Liver (tissue), 3 donors: ENCODE measurements around the gene NUP50.

Experiments
- CTCF ChIP-seq: fragments of 150-350 bp; IDR thresholded peaks from 2 replicates; pipeline ENCODE4 v1.5.1; 2017; ENCODE audit warnings: improper control_type of control experiment, low read depth, low read length; ENCODE audit not compliant: missing input control
- FOXA1 ChIP-seq: IDR thresholded peaks from 2 replicates; pipeline ENCODE4 v1.6.1; 2016; ENCODE audit warnings: antibody characterized with exemption
- HNF4A ChIP-seq, 2 donors: conservative IDR thresholded peaks; 2 replicates each; pipeline ENCODE4 v1.6.1; 2016; ENCODE audit warnings: antibody characterized with exemption in 2 of 2, mild to moderate bottlenecking in 2 of 2
- JUND ChIP-seq, 2 donors: IDR thresholded peaks; 2 replicates each; pipeline ENCODE4 v1.6.1; 2016; ENCODE audit warnings: antibody characterized with exemption in 2 of 2
- RAD21 ChIP-seq, 2 donors: IDR thresholded peaks; 2 replicates each; pipeline ENCODE4 v1.6.1; 2016; ENCODE audit warnings: antibody characterized with exemption in 2 of 2, mild to moderate bottlenecking in 2 of 2
- YY1 ChIP-seq: IDR thresholded peaks from 2 replicates; pipeline ENCODE4 v1.6.1; 2016; ENCODE audit warnings: antibody characterized with exemption, mild to moderate bottlenecking
- donor health status: healthy.
- donor health status: healthy.

GRCh38 chr22:45192701-45193187 lies 29.0 kb downstream of the NUP50 start:
- TF ChIP-seq RAD21 (IDR thresholded peaks at IDR 0.05), result no peak
- no peak for TF ChIP-seq CTCF
- TF ChIP-seq JUND (IDR thresholded peaks at IDR 0.05), result no peak
- no peak for TF ChIP-seq FOXA1
- no peak for TF ChIP-seq HNF4A (conservative IDR thresholded peaks at IDR 0.05)
- no peak for TF ChIP-seq YY1
